ENCODE data around the gene RRP15.

GRCh38 chr1:218297867-218298266, 12.8 kb downstream of the RRP15 start:
- TF ChIP-seq CTCF (IDR thresholded peaks at IDR 0.05) (no peak), EP300 (IDR thresholded peaks at IDR 0.05) (no peak)
